ENCODE data around the gene CPA2.
"Not testable (repeated sequence)": the region's sequence is repeated elsewhere in the genome, so short reads cannot be mapped to it uniquely, and the experiment has no call there.

CPA2 gene

GRCh38 chr7:130266258-130266960 lies at the start of gene CPA2:
Gene CPA2, plus strand, starts transcription at chr7:130266863. Its CDS starts 19 bp downstream, at chr7:130266882.
- DNase-seq (ENCODE audit: low read depth) = no peak

GRCh38 chr7:130218806-130219620 lies 47.6 kb upstream of the CPA2 start:
- no peak for DNase-seq (ENCODE audit: low read depth)

GRCh38 chr7:130219871-130220270 lies 46.8 kb upstream of the CPA2 start:
- no peak for DNase-seq (ENCODE audit: low read depth)

GRCh38 chr7:130221746-130222145 lies 44.9 kb upstream of the CPA2 start:
- no peak for DNase-seq (ENCODE audit: low read depth)

- DNase-seq (ENCODE audit: low read depth) = no peak
Measured at GRCh38 chr7:130223646-130224045, 43.0 kb upstream of the CPA2 start.

- DNase-seq (ENCODE audit: low read depth) = no peak
Measured at GRCh38 chr7:130224210-130224609, 42.5 kb upstream of the CPA2 start.

GRCh38 chr7:130224923-130225322 lies 41.7 kb upstream of the CPA2 start:
- not testable (repeated sequence) for DNase-seq (ENCODE audit: low read depth)

GRCh38 chr7:130226333-130226732 lies 40.3 kb upstream of the CPA2 start:
- no peak for DNase-seq (ENCODE audit: low read depth)

- DNase-seq (ENCODE audit: low read depth) = no peak
Measured at GRCh38 chr7:130227883-130228575, 38.6 kb upstream of the CPA2 start.

GRCh38 chr7:130228840-130229502 lies 37.7 kb upstream of the CPA2 start:
- no peak for DNase-seq (ENCODE audit: low read depth)

- DNase-seq (ENCODE audit: low read depth) = not testable (repeated sequence)
Measured at GRCh38 chr7:130229981-130230380, 36.7 kb upstream of the CPA2 start.

GRCh38 chr7:130231792-130232191 lies 34.9 kb upstream of the CPA2 start:
- DNase-seq (ENCODE audit: low read depth) = no peak

GRCh38 chr7:130232209-130232608 lies 34.5 kb upstream of the CPA2 start:
- no peak for DNase-seq (ENCODE audit: low read depth)

- no peak for DNase-seq (ENCODE audit: low read depth)
Measured at GRCh38 chr7:130234078-130234477, 32.6 kb upstream of the CPA2 start.

- not testable (repeated sequence) for DNase-seq (ENCODE audit: low read depth)
Measured at GRCh38 chr7:130236361-130236760, 30.3 kb upstream of the CPA2 start.

- DNase-seq (ENCODE audit: low read depth) = no peak
Measured at GRCh38 chr7:130240240-130240639, 26.4 kb upstream of the CPA2 start.

- peak; percentile 44 for DNase-seq (ENCODE audit: low read depth)
Measured at GRCh38 chr7:130242198-130243014, 24.3 kb upstream of the CPA2 start.

- not testable (repeated sequence) for DNase-seq (ENCODE audit: low read depth)
Measured at GRCh38 chr7:130243486-130243885, 23.2 kb upstream of the CPA2 start.

- DNase-seq (ENCODE audit: low read depth) = not testable (repeated sequence)
Measured at GRCh38 chr7:130246491-130246890, 20.2 kb upstream of the CPA2 start.

GRCh38 chr7:130248842-130249241 lies 17.8 kb upstream of the CPA2 start:
- DNase-seq (ENCODE audit: low read depth) = not testable (repeated sequence)

- DNase-seq (ENCODE audit: low read depth) = not testable (repeated sequence)
Measured at GRCh38 chr7:130249626-130250025, 17.0 kb upstream of the CPA2 start.
